Measurements from ENCODE around the gene MRPS24. TPM values are rescaled to one million over a fixed set of nuclear protein-coding genes. Genes with fewer than 3 reads are reported as not detected.
"Not testable (repeated sequence)": the region's sequence is repeated elsewhere in the genome, so short reads cannot be mapped to it uniquely, and the experiment has no call there.

MRPS24 gene
- total RNA-seq, 1 experiment from 2014 or later, result 135 TPM

DNA sequence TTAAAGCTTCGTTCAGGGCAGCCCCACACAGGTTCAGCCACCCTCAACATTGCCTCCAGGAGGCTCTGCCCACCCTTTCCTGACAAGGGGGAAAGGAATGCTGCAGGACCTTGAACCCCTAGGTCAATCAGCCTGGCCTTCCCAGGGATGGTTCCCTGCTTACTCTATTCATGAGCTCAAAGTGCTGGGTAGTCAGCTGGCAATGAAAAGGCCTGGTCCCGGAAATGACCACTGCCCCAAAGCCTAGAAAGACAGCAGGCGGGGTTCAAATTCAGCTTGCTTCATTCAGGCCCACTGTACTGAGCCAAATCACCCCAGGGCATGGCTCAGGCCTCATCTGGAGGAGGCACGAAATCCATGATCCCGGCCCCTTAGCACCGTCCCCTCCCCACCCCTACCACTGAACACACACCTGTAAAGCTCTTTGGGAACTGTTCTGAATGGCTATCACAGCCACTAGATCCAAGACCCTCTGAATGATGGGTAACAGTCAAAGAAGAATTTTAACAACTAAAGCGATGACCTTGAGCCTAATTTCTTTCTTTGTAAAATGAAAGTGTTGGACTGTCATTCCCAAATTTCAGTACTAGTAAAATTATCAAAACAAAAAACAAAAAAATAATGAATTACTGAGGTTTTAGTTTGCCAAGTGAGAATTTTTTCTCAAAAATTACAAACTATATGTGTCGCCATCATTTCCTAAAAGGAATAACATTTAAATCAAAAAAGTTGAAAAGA, 36.1 kb upstream of the MRPS24 start:
- ATAC-seq, result peak; percentile 57
- ChIA-PET CTCF (interaction anchor here (0.7 to 1.4 kb wide), 6 partner anchors 11 to 323 kb away, joined by 3 to 6 read pairs (median 3); partner anchors contain the start of gene STK17A), POLR2A (interaction anchor here (0.5 to 1.2 kb wide), 2 partner anchors 36 to 219 kb away, joined by 4 to 6 read pairs; partner anchors contain the start of gene MRPS24)
- H3K4me1 Mint-ChIP-seq, result peaks cover 42% of the 10 kb centered on the region
- peak; percentile 74 for TF ChIP-seq GABPB1 (CRISPR knock-in tag; IDR thresholded peaks at IDR 0.05)
- TF ChIP-seq, protein P1, sequence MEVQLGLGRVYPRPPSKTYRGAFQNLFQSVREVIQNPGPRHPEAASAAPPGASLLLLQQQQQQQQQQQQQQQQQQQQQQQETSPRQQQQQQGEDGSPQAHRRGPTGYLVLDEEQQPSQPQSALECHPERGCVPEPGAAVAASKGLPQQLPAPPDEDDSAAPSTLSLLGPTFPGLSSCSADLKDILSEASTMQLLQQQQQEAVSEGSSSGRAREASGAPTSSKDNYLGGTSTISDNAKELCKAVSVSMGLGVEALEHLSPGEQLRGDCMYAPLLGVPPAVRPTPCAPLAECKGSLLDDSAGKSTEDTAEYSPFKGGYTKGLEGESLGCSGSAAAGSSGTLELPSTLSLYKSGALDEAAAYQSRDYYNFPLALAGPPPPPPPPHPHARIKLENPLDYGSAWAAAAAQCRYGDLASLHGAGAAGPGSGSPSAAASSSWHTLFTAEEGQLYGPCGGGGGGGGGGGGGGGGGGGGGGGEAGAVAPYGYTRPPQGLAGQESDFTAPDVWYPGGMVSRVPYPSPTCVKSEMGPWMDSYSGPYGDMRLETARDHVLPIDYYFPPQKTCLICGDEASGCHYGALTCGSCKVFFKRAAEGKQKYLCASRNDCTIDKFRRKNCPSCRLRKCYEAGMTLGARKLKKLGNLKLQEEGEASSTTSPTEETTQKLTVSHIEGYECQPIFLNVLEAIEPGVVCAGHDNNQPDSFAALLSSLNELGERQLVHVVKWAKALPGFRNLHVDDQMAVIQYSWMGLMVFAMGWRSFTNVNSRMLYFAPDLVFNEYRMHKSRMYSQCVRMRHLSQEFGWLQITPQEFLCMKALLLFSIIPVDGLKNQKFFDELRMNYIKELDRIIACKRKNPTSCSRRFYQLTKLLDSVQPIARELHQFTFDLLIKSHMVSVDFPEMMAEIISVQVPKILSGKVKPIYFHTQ (CRISPR knock-in tag; IDR thresholded peaks at IDR 0.05), result no peak
- H3K4me3 Mint-ChIP-seq, result peak overlapping the region; percentile 88
- DNase-seq (ENCODE audit: low spot score), result peak; percentile 32
- no peaks in the 10 kb centered on the region for H3K36me3 Mint-ChIP-seq
- H3K27me3 Mint-ChIP-seq (ENCODE audit: low read depth), result no peaks in the 10 kb centered on the region
- H3K27ac Mint-ChIP-seq, result peak overlapping the region; percentile 90
- no peaks in the 10 kb centered on the region for H3K9me3 Mint-ChIP-seq

DNA sequence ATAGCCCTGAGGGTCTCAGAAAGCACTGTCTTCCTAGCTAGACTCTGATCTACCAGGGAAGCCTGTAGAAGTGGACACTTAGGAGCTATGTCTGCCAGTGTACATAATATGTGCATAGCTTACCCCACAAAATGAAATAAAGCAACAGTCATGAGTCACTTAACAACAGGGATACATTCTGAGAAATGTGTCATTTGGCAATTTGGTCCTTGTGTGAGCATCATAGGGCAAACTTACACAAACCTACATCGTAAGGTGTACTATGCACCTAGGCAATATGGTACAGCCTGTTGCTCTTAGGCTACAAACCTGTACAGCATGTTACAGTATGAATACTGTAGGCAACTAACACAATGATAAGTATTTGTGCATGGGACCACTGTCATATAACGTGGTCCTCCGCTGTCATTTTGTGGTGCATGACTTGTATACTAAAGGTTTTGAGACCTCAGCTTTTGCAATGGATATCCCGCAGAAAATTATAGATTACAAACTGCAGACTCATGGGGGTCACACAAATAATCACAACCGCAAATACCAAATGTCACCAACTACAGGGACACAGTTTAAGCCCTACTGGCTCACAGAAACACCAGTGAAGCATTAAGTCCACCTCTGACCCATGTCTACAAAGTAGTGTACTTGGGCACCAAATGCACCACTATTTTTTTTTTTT, 35.4 kb upstream of the MRPS24 start:
- ChIA-PET POLR2A (interaction anchor here (0.5 to 1.2 kb wide), 2 partner anchors 35 to 220 kb away, joined by 4 to 6 read pairs; partner anchors contain the start of gene MRPS24), CTCF (interaction anchor here (1.0 to 1.4 kb wide), 5 partner anchors 10 to 322 kb away, joined by 3 to 6 read pairs (median 3); partner anchors contain the start of gene STK17A)
- peak overlapping the region; percentile 88 for H3K4me3 Mint-ChIP-seq
- H3K4me1 Mint-ChIP-seq, result peaks cover 42% of the 10 kb centered on the region
- H3K27ac Mint-ChIP-seq, result no peak overlapping the region
- TF ChIP-seq, protein P2, sequence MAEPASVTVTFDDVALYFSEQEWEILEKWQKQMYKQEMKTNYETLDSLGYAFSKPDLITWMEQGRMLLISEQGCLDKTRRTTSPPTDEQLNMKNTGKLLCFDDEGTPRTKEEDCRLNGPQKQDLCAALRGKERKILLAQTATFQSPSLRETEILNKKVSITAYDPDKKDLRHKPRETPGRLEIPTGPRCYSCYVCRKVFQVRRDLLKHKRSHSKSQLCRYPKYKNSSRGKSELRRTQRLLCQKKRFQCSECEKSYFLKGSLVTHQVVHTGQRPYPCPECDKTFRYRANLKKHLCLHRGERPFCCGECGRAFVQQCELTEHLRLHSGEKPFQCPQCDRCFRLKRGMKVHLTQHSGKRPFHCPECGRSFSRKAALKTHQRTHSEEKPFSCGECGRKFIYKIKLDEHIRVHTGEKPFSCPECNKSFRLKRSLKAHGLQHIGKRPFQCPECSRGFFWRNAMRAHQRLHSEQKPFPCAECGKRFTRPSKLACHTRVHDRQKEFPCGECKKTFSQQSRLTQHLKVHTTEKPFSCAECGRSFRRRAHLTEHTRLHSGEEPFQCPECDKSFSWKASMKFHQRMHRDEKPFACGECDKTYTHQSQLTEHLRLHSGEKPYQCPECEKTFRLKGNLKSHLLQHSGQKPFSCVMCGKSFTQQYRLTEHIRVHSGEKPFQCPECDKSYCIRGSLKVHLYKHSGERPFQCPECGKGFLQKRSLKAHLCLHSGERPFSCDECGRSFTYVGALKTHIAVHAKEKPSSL (CRISPR knock-in tag; conservative IDR thresholded peaks at IDR 0.05), result no peak
- TF ChIP-seq ZNF263 (CRISPR knock-in tag; IDR thresholded peaks at IDR 0.05; ENCODE audit: low read depth) (no peak), KAT7 (CRISPR knock-in tag; IDR thresholded peaks at IDR 0.05; ENCODE audit: borderline replicate concordance) (no peak)
- TF ChIP-seq, protein P3, sequence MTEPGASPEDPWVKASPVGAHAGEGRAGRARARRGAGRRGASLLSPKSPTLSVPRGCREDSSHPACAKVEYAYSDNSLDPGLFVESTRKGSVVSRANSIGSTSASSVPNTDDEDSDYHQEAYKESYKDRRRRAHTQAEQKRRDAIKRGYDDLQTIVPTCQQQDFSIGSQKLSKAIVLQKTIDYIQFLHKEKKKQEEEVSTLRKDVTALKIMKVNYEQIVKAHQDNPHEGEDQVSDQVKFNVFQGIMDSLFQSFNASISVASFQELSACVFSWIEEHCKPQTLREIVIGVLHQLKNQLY (CRISPR knock-in tag; IDR thresholded peaks at IDR 0.05), result no peak
- TF ChIP-seq, protein P4, sequence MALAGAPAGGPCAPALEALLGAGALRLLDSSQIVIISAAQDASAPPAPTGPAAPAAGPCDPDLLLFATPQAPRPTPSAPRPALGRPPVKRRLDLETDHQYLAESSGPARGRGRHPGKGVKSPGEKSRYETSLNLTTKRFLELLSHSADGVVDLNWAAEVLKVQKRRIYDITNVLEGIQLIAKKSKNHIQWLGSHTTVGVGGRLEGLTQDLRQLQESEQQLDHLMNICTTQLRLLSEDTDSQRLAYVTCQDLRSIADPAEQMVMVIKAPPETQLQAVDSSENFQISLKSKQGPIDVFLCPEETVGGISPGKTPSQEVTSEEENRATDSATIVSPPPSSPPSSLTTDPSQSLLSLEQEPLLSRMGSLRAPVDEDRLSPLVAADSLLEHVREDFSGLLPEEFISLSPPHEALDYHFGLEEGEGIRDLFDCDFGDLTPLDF (CRISPR knock-in tag; IDR thresholded peaks at IDR 0.05), result no peak
- no peaks in the 10 kb centered on the region for H3K27me3 Mint-ChIP-seq (ENCODE audit: low read depth)
- H3K9me3 Mint-ChIP-seq, result no peaks in the 10 kb centered on the region
- ATAC-seq (no peak), DNase-seq (ENCODE audit: low spot score) (no peak)
- no peaks in the 10 kb centered on the region for H3K36me3 Mint-ChIP-seq

DNA sequence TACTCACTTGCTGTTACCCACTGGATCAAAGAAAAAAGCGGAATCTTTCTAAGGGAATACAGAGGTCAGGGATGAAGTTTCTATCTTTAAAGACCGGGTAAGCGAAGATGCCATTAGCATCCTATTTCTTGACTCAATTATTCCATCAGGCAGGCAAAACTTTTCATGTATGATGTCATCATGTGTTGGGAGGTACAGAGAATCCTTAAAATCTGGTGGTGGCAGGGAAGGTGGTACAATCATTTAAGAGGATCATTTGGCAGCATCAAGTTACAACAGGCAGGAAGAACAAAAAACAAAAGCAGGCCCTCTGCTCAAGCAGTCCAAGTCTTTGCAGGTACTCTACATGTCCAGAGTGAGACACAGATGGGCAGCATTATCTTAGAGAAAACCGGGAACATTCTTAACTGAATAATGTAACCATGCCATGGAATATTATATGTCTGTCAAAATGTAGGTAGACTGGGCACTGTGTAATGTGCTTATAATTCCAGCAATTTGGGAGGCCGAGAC, 33.3 kb upstream of the MRPS24 start:
- Mint-ChIP-seq H3K27me3 (ENCODE audit: low read depth) (no peaks in the 10 kb centered on the region), H3K36me3 (no peaks in the 10 kb centered on the region), H3K9me3 (no peaks in the 10 kb centered on the region), H3K4me1 (peaks cover 42% of the 10 kb centered on the region), H3K4me3 (no peak overlapping the region), H3K27ac (no peak overlapping the region)
- ChIA-PET POLR2A (no interaction called here), CTCF (interaction anchor here (0.7 kb wide), 1 partner anchor 11 kb away, joined by 3 read pairs; no protein-coding TSS in a partner anchor)
- TF ChIP-seq, protein P5, sequence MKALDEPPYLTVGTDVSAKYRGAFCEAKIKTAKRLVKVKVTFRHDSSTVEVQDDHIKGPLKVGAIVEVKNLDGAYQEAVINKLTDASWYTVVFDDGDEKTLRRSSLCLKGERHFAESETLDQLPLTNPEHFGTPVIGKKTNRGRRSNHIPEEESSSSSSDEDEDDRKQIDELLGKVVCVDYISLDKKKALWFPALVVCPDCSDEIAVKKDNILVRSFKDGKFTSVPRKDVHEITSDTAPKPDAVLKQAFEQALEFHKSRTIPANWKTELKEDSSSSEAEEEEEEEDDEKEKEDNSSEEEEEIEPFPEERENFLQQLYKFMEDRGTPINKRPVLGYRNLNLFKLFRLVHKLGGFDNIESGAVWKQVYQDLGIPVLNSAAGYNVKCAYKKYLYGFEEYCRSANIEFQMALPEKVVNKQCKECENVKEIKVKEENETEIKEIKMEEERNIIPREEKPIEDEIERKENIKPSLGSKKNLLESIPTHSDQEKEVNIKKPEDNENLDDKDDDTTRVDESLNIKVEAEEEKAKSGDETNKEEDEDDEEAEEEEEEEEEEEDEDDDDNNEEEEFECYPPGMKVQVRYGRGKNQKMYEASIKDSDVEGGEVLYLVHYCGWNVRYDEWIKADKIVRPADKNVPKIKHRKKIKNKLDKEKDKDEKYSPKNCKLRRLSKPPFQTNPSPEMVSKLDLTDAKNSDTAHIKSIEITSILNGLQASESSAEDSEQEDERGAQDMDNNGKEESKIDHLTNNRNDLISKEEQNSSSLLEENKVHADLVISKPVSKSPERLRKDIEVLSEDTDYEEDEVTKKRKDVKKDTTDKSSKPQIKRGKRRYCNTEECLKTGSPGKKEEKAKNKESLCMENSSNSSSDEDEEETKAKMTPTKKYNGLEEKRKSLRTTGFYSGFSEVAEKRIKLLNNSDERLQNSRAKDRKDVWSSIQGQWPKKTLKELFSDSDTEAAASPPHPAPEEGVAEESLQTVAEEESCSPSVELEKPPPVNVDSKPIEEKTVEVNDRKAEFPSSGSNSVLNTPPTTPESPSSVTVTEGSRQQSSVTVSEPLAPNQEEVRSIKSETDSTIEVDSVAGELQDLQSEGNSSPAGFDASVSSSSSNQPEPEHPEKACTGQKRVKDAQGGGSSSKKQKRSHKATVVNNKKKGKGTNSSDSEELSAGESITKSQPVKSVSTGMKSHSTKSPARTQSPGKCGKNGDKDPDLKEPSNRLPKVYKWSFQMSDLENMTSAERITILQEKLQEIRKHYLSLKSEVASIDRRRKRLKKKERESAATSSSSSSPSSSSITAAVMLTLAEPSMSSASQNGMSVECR (CRISPR knock-in tag; IDR thresholded peaks at IDR 0.05; ENCODE audit: borderline replicate concordance), result no peak
- TF ChIP-seq ZNF121 (CRISPR knock-in tag; IDR thresholded peaks at IDR 0.05), result no peak
- TF ChIP-seq, protein P6, sequence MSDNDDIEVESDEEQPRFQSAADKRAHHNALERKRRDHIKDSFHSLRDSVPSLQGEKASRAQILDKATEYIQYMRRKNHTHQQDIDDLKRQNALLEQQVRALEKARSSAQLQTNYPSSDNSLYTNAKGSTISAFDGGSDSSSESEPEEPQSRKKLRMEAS (CRISPR knock-in tag; IDR thresholded peaks at IDR 0.05), result no peak
- TF ChIP-seq NR2C2 (CRISPR knock-in tag; IDR thresholded peaks at IDR 0.05), result no peak
- TF ChIP-seq, protein P7, sequence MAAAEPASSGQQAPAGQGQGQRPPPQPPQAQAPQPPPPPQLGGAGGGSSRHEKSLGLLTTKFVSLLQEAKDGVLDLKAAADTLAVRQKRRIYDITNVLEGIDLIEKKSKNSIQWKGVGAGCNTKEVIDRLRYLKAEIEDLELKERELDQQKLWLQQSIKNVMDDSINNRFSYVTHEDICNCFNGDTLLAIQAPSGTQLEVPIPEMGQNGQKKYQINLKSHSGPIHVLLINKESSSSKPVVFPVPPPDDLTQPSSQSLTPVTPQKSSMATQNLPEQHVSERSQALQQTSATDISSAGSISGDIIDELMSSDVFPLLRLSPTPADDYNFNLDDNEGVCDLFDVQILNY (CRISPR knock-in tag; IDR thresholded peaks at IDR 0.05), result no peak
- ATAC-seq (no peak), DNase-seq (ENCODE audit: low spot score) (no peak)

DNA sequence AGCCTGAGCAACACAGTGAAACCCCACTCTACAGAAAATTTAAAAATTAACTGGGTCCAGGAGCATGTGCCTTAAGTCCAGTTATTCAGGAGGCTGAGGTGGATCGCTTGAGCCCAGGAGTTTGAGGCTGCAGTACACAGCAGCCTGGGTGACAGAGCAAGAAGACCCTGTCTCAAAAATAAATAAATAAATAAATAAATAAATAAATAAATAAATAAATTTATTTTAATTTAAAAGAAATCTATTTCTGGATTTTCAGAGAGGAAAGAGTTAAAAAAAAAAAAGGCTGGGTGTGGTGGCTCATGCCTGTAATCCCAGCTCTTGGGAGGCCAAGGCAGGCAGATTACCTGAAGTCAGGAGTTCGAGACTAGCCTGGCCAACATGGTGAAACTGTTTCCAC, 29.3 kb upstream of the MRPS24 start:
- peaks cover 21% of the 10 kb centered on the region for H3K4me1 Mint-ChIP-seq
- CTCF ChIA-PET; ATAC-seq; H3K27ac Mint-ChIP-seq; H3K36me3 Mint-ChIP-seq; H3K9me3 Mint-ChIP-seq; DNase-seq (ENCODE audit: low spot score); POLR2A ChIA-PET; H3K27me3 Mint-ChIP-seq (ENCODE audit: low read depth); H3K4me3 Mint-ChIP-seq: not testable (repeated sequence)

All from WTC11 (cell line).